Measurements from ENCODE around the gene ATAD5.

The ATAD5 gene

GRCh38 chr17:30854146-30854545 lies 22.4 kb downstream of the ATAD5 start:
- Histone ChIP-seq H3K27me3 (ENCODE audit: control insufficient read depth, insufficient read depth, low read length) (no peaks in the 10 kb centered on the region), H3K27ac (no peak overlapping the region), H3K9ac (no peak overlapping the region), H3K79me2 (no peaks in the 10 kb centered on the region), H2AFZ (no peak overlapping the region), H3K4me1 (no peaks in the 10 kb centered on the region), H3K9me3 (ENCODE audit: control insufficient read depth, low read length) (no peaks in the 10 kb centered on the region), H3K4me3 (ENCODE audit: low read depth, low read length) (no peak overlapping the region), H3K4me2 (ENCODE audit: low read length) (no peak overlapping the region), H3K36me3 (ENCODE audit: control insufficient read depth, insufficient read depth, low read length) (no peaks in the 10 kb centered on the region)
- TF ChIP-seq CTCF (IDR thresholded peaks at IDR 0.05): no peak

- Histone ChIP-seq H3K36me3 (ENCODE audit: control insufficient read depth, insufficient read depth, low read length) (no peaks in the 10 kb centered on the region), H3K9ac (no peak overlapping the region), H3K4me2 (ENCODE audit: low read length) (no peak overlapping the region), H3K27ac (no peak overlapping the region), H3K79me2 (no peaks in the 10 kb centered on the region), H3K9me3 (ENCODE audit: control insufficient read depth, low read length) (no peaks in the 10 kb centered on the region), H3K27me3 (ENCODE audit: control insufficient read depth, insufficient read depth, low read length) (no peaks in the 10 kb centered on the region), H3K4me1 (no peaks in the 10 kb centered on the region), H2AFZ (no peak overlapping the region), H3K4me3 (ENCODE audit: low read depth, low read length) (no peak overlapping the region)
- TF ChIP-seq CTCF (IDR thresholded peaks at IDR 0.05): no peak
Observed at GRCh38 chr17:30858556-30859250, 26.9 kb downstream of the ATAD5 start.

GRCh38 chr17:30864636-30865035 lies 32.9 kb downstream of the ATAD5 start:
- H3K27me3 ChIP-seq (ENCODE audit: control insufficient read depth, insufficient read depth, low read length): no peaks in the 10 kb centered on the region
- H3K79me2 ChIP-seq: no peaks in the 10 kb centered on the region
- H2AFZ ChIP-seq: no peak overlapping the region
- no peaks in the 10 kb centered on the region for H3K4me1 ChIP-seq
- H3K4me3 ChIP-seq (ENCODE audit: low read depth, low read length): no peak overlapping the region
- H3K9ac ChIP-seq: no peak overlapping the region
- H3K36me3 ChIP-seq (ENCODE audit: control insufficient read depth, insufficient read depth, low read length): no peaks in the 10 kb centered on the region
- no peaks in the 10 kb centered on the region for H3K9me3 ChIP-seq (ENCODE audit: control insufficient read depth, low read length)
- H3K27ac ChIP-seq: no peak overlapping the region
- H3K4me2 ChIP-seq (ENCODE audit: low read length): no peak overlapping the region
- no peak for TF ChIP-seq CTCF (IDR thresholded peaks at IDR 0.05)

GRCh38 chr17:30869005-30869404 lies 37.2 kb downstream of the ATAD5 start:
- no peak overlapping the region for H3K9ac ChIP-seq
- no peak overlapping the region for H3K4me3 ChIP-seq (ENCODE audit: low read depth, low read length)
- H2AFZ ChIP-seq: no peak overlapping the region
- H3K27ac ChIP-seq: no peak overlapping the region
- no peaks in the 10 kb centered on the region for H3K79me2 ChIP-seq
- no peaks in the 10 kb centered on the region for H3K4me1 ChIP-seq
- no peaks in the 10 kb centered on the region for H3K27me3 ChIP-seq (ENCODE audit: control insufficient read depth, insufficient read depth, low read length)
- no peak for TF ChIP-seq CTCF (IDR thresholded peaks at IDR 0.05)
- no peaks in the 10 kb centered on the region for H3K36me3 ChIP-seq (ENCODE audit: control insufficient read depth, insufficient read depth, low read length)
- no peak overlapping the region for H3K4me2 ChIP-seq (ENCODE audit: low read length)
- H3K9me3 ChIP-seq (ENCODE audit: control insufficient read depth, low read length): no peaks in the 10 kb centered on the region

GRCh38 chr17:30886187-30886586 lies 54.4 kb downstream of the ATAD5 start:
- no peaks in the 10 kb centered on the region for H3K27me3 ChIP-seq (ENCODE audit: control insufficient read depth, insufficient read depth, low read length)
- no peak overlapping the region for H3K4me2 ChIP-seq (ENCODE audit: low read length)

More at GRCh38 chr17:30886187-30886586, 54.4 kb downstream of the ATAD5 start:
- H3K9ac ChIP-seq: no peak overlapping the region
- H2AFZ ChIP-seq: no peak overlapping the region
- no peak for TF ChIP-seq CTCF (IDR thresholded peaks at IDR 0.05)
- H3K27ac ChIP-seq: no peak overlapping the region
- H3K9me3 ChIP-seq (ENCODE audit: control insufficient read depth, low read length): no peaks in the 10 kb centered on the region
- no peaks in the 10 kb centered on the region for H3K36me3 ChIP-seq (ENCODE audit: control insufficient read depth, insufficient read depth, low read length)
- H3K79me2 ChIP-seq: peaks cover 2% of the 10 kb centered on the region
- H3K4me1 ChIP-seq: no peaks in the 10 kb centered on the region
- no peak overlapping the region for H3K4me3 ChIP-seq (ENCODE audit: low read depth, low read length)

All from parathyroid adenoma (tissue), 2 donors.